ENCODE data around the gene MAP3K20. TPM values are rescaled to one million over a fixed set of nuclear protein-coding genes. Genes with fewer than 3 reads are reported as not detected.

MAP3K20 gene
- total and polyA plus RNA-seq, 2 donors, result 11.2 to 15.1 TPM

- Histone ChIP-seq H3K27me3 (ENCODE audit: control insufficient read depth in 2 of 2, insufficient read depth in 1 of 2, low read length in 1 of 2) (no peaks in the 10 kb centered on the region), H3K27ac (ENCODE audit: low read depth in 1 of 2, low read length in 1 of 2) (no peak overlapping the region), H3K36me3 (ENCODE audit: control insufficient read depth in 2 of 2, insufficient read depth in 2 of 2, low read length in 1 of 2) (no peaks in the 10 kb centered on the region), H3K9me3 (ENCODE audit: control insufficient read depth in 2 of 2, insufficient read depth in 1 of 2, low read length in 1 of 2) (no peaks in the 10 kb centered on the region), H3K4me1 (ENCODE audit: control insufficient read depth in 2 of 2, insufficient read depth in 2 of 2, low read length in 2 of 2) (peaks cover 0 to 3% of the 10 kb centered on the region in 2 donors), H3K4me3 (ENCODE audit: low read length in 2 of 2) (no peak overlapping the region)
- DNase-seq (ENCODE audit: low read depth in 6 of 9, low spot score in 9 of 9), result peak in 1 of 9 donors; percentile 19
- WGBS, result 69% methylated on average over 6 of the region's 6 CpGs
Observed at GRCh38 chr2:173218326-173219056, 142.8 kb downstream of the MAP3K20 start.

- Histone ChIP-seq H3K4me3 (ENCODE audit: low read length in 2 of 2) (no peak overlapping the region), H3K27me3 (ENCODE audit: control insufficient read depth in 2 of 2, insufficient read depth in 1 of 2, low read length in 1 of 2) (no peaks in the 10 kb centered on the region), H3K4me1 (ENCODE audit: control insufficient read depth in 2 of 2, insufficient read depth in 2 of 2, low read length in 2 of 2) (peaks cover 0 to 3% of the 10 kb centered on the region in 2 donors), H3K36me3 (ENCODE audit: control insufficient read depth in 2 of 2, insufficient read depth in 2 of 2, low read length in 1 of 2) (no peaks in the 10 kb centered on the region), H3K27ac (ENCODE audit: low read depth in 1 of 2, low read length in 1 of 2) (no peak overlapping the region), H3K9me3 (ENCODE audit: control insufficient read depth in 2 of 2, insufficient read depth in 1 of 2, low read length in 1 of 2) (no peaks in the 10 kb centered on the region)
- WGBS, result 94% methylated on average over 4 of the region's 4 CpGs
- no peak for DNase-seq (ENCODE audit: low read depth in 6 of 9, low spot score in 9 of 9)
Observed at GRCh38 chr2:173221132-173221695, 145.6 kb downstream of the MAP3K20 start.

- no peaks in the 10 kb centered on the region for H3K36me3 ChIP-seq (ENCODE audit: control insufficient read depth in 2 of 2, insufficient read depth in 2 of 2, low read length in 1 of 2)
- H3K4me3 ChIP-seq (ENCODE audit: low read length in 2 of 2), result no peak overlapping the region
- H3K4me1 ChIP-seq (ENCODE audit: control insufficient read depth in 2 of 2, insufficient read depth in 2 of 2, low read length in 2 of 2), result peaks cover 0 to 3% of the 10 kb centered on the region in 2 donors
- 97% methylated on average over 2 of the region's 2 CpGs for WGBS
- H3K9me3 ChIP-seq (ENCODE audit: control insufficient read depth in 2 of 2, insufficient read depth in 1 of 2, low read length in 1 of 2), result no peaks in the 10 kb centered on the region
- no peaks in the 10 kb centered on the region for H3K27me3 ChIP-seq (ENCODE audit: control insufficient read depth in 2 of 2, insufficient read depth in 1 of 2, low read length in 1 of 2)
- H3K27ac ChIP-seq (ENCODE audit: low read depth in 1 of 2, low read length in 1 of 2), result no peak overlapping the region
- DNase-seq (ENCODE audit: low read depth in 6 of 9, low spot score in 9 of 9), result no peak
Observed at GRCh38 chr2:173221937-173222594, 146.4 kb downstream of the MAP3K20 start.

DNA sequence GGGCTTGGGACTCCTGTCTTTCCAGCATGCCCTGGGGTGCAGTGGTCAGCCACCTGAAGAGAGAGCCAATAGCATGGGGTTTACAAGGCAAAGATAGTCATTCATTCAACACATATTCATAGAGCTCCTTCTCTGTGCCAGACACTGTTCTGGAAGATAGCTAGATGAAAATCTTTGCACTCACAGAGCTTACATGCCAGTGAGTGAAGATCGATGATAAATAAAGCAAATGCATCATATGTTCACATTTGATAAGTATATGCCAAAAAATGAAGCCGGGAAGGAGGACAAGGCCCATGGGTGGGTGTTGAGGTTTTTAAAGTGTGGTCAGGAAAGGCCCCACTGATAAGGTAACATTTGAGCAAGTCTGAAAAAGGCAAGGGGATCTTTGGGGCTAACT lies 148.2 kb downstream of the MAP3K20 start:
- no peak overlapping the region for H3K4me3 ChIP-seq (ENCODE audit: low read length in 2 of 2)
- no peaks in the 10 kb centered on the region for H3K27me3 ChIP-seq (ENCODE audit: control insufficient read depth in 2 of 2, insufficient read depth in 1 of 2, low read length in 1 of 2)
- WGBS, result 95% methylated on average over 2 of the region's 2 CpGs
- H3K27ac ChIP-seq (ENCODE audit: low read depth in 1 of 2, low read length in 1 of 2), result no peak overlapping the region
- no peaks in the 10 kb centered on the region for H3K9me3 ChIP-seq (ENCODE audit: control insufficient read depth in 2 of 2, insufficient read depth in 1 of 2, low read length in 1 of 2)
- H3K4me1 ChIP-seq (ENCODE audit: control insufficient read depth in 2 of 2, insufficient read depth in 2 of 2, low read length in 2 of 2), result no peaks in the 10 kb centered on the region
- no peak for DNase-seq (ENCODE audit: low read depth in 6 of 9, low spot score in 9 of 9)
- H3K36me3 ChIP-seq (ENCODE audit: control insufficient read depth in 2 of 2, insufficient read depth in 2 of 2, low read length in 1 of 2), result no peaks in the 10 kb centered on the region

DNA sequence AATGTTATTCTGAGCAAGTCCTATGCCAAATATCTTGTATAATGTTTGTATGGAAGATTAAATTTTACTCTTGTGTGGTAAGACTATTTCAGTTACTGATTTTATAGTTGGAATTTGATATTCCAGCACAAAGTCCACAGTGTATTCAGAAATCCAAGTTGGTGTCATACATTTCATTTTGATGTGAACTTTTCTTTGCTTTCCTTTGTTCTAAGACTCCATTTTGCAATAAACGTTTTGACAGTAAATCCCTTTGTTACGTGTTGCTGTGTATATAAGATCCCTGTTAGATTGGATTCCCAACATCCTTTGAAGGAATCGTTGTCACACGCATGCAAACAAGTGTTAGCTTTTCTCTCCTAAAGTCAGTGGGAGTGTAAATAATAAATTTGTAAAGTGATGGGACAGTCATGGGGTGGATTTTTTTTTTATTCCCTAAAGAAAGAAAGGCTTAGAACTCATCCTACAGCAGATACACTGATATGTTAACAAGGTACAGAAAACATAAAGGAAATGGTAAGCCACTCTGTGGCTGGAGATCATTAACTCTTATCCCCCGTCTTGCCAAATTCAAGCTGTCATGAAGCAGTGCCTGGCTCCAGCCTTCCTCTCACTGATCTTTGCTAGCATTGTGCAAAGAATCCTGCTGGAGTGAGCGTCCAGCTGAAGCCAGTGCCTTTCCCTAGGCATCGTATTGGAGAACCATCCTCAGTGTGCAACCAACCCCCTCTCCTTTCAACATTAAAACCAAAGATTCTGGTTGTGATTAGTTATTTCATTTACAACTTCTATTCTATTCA lies 151.5 kb downstream of the MAP3K20 start:
- Histone ChIP-seq H3K36me3 (ENCODE audit: control insufficient read depth in 2 of 2, insufficient read depth in 2 of 2, low read length in 1 of 2) (no peaks in the 10 kb centered on the region), H3K27ac (ENCODE audit: low read depth in 1 of 2, low read length in 1 of 2) (no peak overlapping the region), H3K4me1 (ENCODE audit: control insufficient read depth in 2 of 2, insufficient read depth in 2 of 2, low read length in 2 of 2) (peaks cover 14 to 25% of the 10 kb centered on the region in 2 donors), H3K4me3 (ENCODE audit: low read length in 2 of 2) (no peak overlapping the region), H3K9me3 (ENCODE audit: control insufficient read depth in 2 of 2, insufficient read depth in 1 of 2, low read length in 1 of 2) (no peaks in the 10 kb centered on the region), H3K27me3 (ENCODE audit: control insufficient read depth in 2 of 2, insufficient read depth in 1 of 2, low read length in 1 of 2) (no peaks in the 10 kb centered on the region)
- no peak for DNase-seq (ENCODE audit: low read depth in 6 of 9, low spot score in 9 of 9)
- 94% methylated on average over 7 of the region's 7 CpGs for WGBS

- WGBS, result 97% methylated on average over 2 of the region's 2 CpGs
- Histone ChIP-seq H3K4me1 (ENCODE audit: control insufficient read depth in 2 of 2, insufficient read depth in 2 of 2, low read length in 2 of 2) (peaks cover 23 to 32% of the 10 kb centered on the region in 2 donors), H3K9me3 (ENCODE audit: control insufficient read depth in 2 of 2, insufficient read depth in 1 of 2, low read length in 1 of 2) (no peaks in the 10 kb centered on the region), H3K36me3 (ENCODE audit: control insufficient read depth in 2 of 2, insufficient read depth in 2 of 2, low read length in 1 of 2) (peaks cover 0 to 11% of the 10 kb centered on the region in 2 donors), H3K27me3 (ENCODE audit: control insufficient read depth in 2 of 2, insufficient read depth in 1 of 2, low read length in 1 of 2) (no peaks in the 10 kb centered on the region), H3K27ac (ENCODE audit: low read depth in 1 of 2, low read length in 1 of 2) (no peak overlapping the region), H3K4me3 (ENCODE audit: low read length in 2 of 2) (no peak overlapping the region)
- no peak for DNase-seq (ENCODE audit: low read depth in 6 of 9, low spot score in 9 of 9)
Observed at GRCh38 chr2:173229086-173229485, 153.4 kb downstream of the MAP3K20 start.

- 97% methylated on average over 5 of the region's 5 CpGs for WGBS
- Histone ChIP-seq H3K9me3 (ENCODE audit: control insufficient read depth in 2 of 2, insufficient read depth in 1 of 2, low read length in 1 of 2) (no peaks in the 10 kb centered on the region), H3K4me1 (ENCODE audit: control insufficient read depth in 2 of 2, insufficient read depth in 2 of 2, low read length in 2 of 2) (peaks cover 23 to 32% of the 10 kb centered on the region in 2 donors), H3K27me3 (ENCODE audit: control insufficient read depth in 2 of 2, insufficient read depth in 1 of 2, low read length in 1 of 2) (no peaks in the 10 kb centered on the region), H3K4me3 (ENCODE audit: low read length in 2 of 2) (no peak overlapping the region), H3K36me3 (ENCODE audit: control insufficient read depth in 2 of 2, insufficient read depth in 2 of 2, low read length in 1 of 2) (peaks cover 0 to 11% of the 10 kb centered on the region in 2 donors), H3K27ac (ENCODE audit: low read depth in 1 of 2, low read length in 1 of 2) (no peak overlapping the region)
- no peak for DNase-seq (ENCODE audit: low read depth in 6 of 9, low spot score in 9 of 9)
Observed at GRCh38 chr2:173230181-173230580, 154.5 kb downstream of the MAP3K20 start.

- 9% methylated on average over 1 of the region's 1 CpG for WGBS
- peaks cover 23 to 32% of the 10 kb centered on the region in 2 donors for H3K4me1 ChIP-seq (ENCODE audit: control insufficient read depth in 2 of 2, insufficient read depth in 2 of 2, low read length in 2 of 2)
- peaks cover 0 to 11% of the 10 kb centered on the region in 2 donors for H3K36me3 ChIP-seq (ENCODE audit: control insufficient read depth in 2 of 2, insufficient read depth in 2 of 2, low read length in 1 of 2)
- DNase-seq (ENCODE audit: low read depth in 6 of 9, low spot score in 9 of 9), result peak in 8 of 9 donors; percentile 16 to 68 (median 38)
- no peaks in the 10 kb centered on the region for H3K9me3 ChIP-seq (ENCODE audit: control insufficient read depth in 2 of 2, insufficient read depth in 1 of 2, low read length in 1 of 2)
- H3K4me3 ChIP-seq (ENCODE audit: low read length in 2 of 2), result no peak overlapping the region
- peak overlapping the region; percentile 54 to 60 for H3K27ac ChIP-seq (ENCODE audit: low read depth in 1 of 2, low read length in 1 of 2)
- no peaks in the 10 kb centered on the region for H3K27me3 ChIP-seq (ENCODE audit: control insufficient read depth in 2 of 2, insufficient read depth in 1 of 2, low read length in 1 of 2)
Observed at GRCh38 chr2:173231042-173231441, 155.4 kb downstream of the MAP3K20 start.

Data from thymus (tissue), 11 donors.